Islet of Langerhans (tissue), 1 donor: ENCODE data around the gene WDR5B.

ENCODE experiments used
- FAIRE-seq: peaks from one replicate; lab custom pipeline; 2011; peaks lifted over from hg19 to GRCh38; lab: Jason Lieb, UNC

WDR5B gene

GRCh38 chr3:122365582-122366378 is 50.1 kb downstream of the WDR5B start:
- FAIRE-seq = peak; percentile 73

- FAIRE-seq = no peak
Observed at GRCh38 chr3:122365073-122365472, 50.8 kb downstream of the WDR5B start.

- FAIRE-seq = no peak
Observed at GRCh38 chr3:122364490-122364889, 51.4 kb downstream of the WDR5B start.
